ENCODE results near the gene BRCA1.
A peak's percentile ranks its signal among the peaks of the same experiment; 100 is the strongest.

Gene BRCA1

GRCh38 chr17:43028221-43028861 lies 96.8 kb downstream of the BRCA1 start:
- H3K36me3 Mint-ChIP-seq (ENCODE audit: low read depth), result no peaks in the 10 kb centered on the region
- H3K27ac Mint-ChIP-seq, result no peak overlapping the region
- peaks cover 11% of the 10 kb centered on the region for H3K27me3 Mint-ChIP-seq (ENCODE audit: low read depth)
- H3K4me1 Mint-ChIP-seq (ENCODE audit: low read depth), result peaks cover 7% of the 10 kb centered on the region
- H3K4me3 Mint-ChIP-seq, result no peak overlapping the region
- H3K9me3 Mint-ChIP-seq, result no peaks in the 10 kb centered on the region

GRCh38 chr17:43027091-43028032 lies 97.8 kb downstream of the BRCA1 start:
- peaks cover 7% of the 10 kb centered on the region for H3K4me1 Mint-ChIP-seq (ENCODE audit: low read depth)
- peaks cover 11% of the 10 kb centered on the region for H3K27me3 Mint-ChIP-seq (ENCODE audit: low read depth)
- no peaks in the 10 kb centered on the region for H3K9me3 Mint-ChIP-seq
- H3K27ac Mint-ChIP-seq, result no peak overlapping the region
- no peaks in the 10 kb centered on the region for H3K36me3 Mint-ChIP-seq (ENCODE audit: low read depth)
- no peak overlapping the region for H3K4me3 Mint-ChIP-seq

- Mint-ChIP-seq H3K9me3 (no peaks in the 10 kb centered on the region), H3K4me3 (peak overlapping the region; percentile 35), H3K27ac (no peak overlapping the region), H3K36me3 (ENCODE audit: low read depth) (no peaks in the 10 kb centered on the region), H3K4me1 (ENCODE audit: low read depth) (peaks cover 7% of the 10 kb centered on the region), H3K27me3 (ENCODE audit: low read depth) (peaks cover 11% of the 10 kb centered on the region)
Observed at GRCh38 chr17:43026595-43026994, 98.6 kb downstream of the BRCA1 start.

- Mint-ChIP-seq H3K36me3 (ENCODE audit: low read depth) (no peaks in the 10 kb centered on the region), H3K4me1 (ENCODE audit: low read depth) (peaks cover 8% of the 10 kb centered on the region), H3K9me3 (no peaks in the 10 kb centered on the region), H3K27me3 (ENCODE audit: low read depth) (peaks cover 11% of the 10 kb centered on the region), H3K27ac (no peak overlapping the region), H3K4me3 (peak overlapping the region; percentile 75)
Observed at GRCh38 chr17:43025766-43026537, 99.2 kb downstream of the BRCA1 start.

DNA sequence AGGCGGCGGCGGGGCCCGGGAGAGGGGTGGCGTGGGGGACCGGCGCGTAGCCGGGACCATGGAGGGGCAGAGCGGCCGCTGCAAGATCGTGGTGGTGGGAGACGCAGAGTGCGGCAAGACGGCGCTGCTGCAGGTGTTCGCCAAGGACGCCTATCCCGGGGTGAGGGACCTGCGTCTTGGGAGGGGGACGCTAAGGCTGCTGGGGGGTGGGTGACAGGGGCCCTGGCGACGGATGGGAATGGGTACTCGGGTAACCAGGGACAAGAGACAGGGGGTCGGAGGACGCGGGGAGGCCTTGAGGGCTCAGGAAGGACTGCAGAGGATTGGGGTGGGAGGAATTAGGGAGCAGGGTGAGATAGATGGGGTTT lies 99.9 kb downstream of the BRCA1 start:
- Mint-ChIP-seq H3K27me3 (ENCODE audit: low read depth) (peaks cover 11% of the 10 kb centered on the region), H3K9me3 (no peaks in the 10 kb centered on the region)

GRCh38 chr17:43024407-43025289 lies 100.5 kb downstream of the BRCA1 start, which contains the start of gene RND2:
TSS of gene RND2 (plus strand) at chr17:43025231. CDS start at chr17:43025348, 117 bp downstream.
- H3K4me1 Mint-ChIP-seq (ENCODE audit: low read depth), result peaks cover 8% of the 10 kb centered on the region
- no peaks in the 10 kb centered on the region for H3K36me3 Mint-ChIP-seq (ENCODE audit: low read depth)
- H3K27ac Mint-ChIP-seq, result peak within 1 kb of the TSS; percentile 67
- H3K27me3 Mint-ChIP-seq (ENCODE audit: low read depth), result peaks cover 12% of the 10 kb centered on the region
- H3K4me3 Mint-ChIP-seq, result peak within 1 kb of the TSS; percentile 86
- no peaks in the 10 kb centered on the region for H3K9me3 Mint-ChIP-seq

More for the DNA sequence above, 99.9 kb downstream of the BRCA1 start:
- Mint-ChIP-seq H3K4me1 (ENCODE audit: low read depth) (peaks cover 8% of the 10 kb centered on the region), H3K4me3 (peak overlapping the region; percentile 75), H3K27ac (no peak overlapping the region), H3K36me3 (ENCODE audit: low read depth) (no peaks in the 10 kb centered on the region)

GRCh38 chr17:43021741-43022512 lies 103.2 kb downstream of the BRCA1 start, which contains the start of gene VAT1:
TSS of gene VAT1 (minus strand) at chr17:43022385. CDS start at chr17:43022322, 63 bp downstream.
- H3K4me3 Mint-ChIP-seq, result peak within 1 kb of the TSS; percentile 81
- peaks cover 18% of the 10 kb centered on the region for H3K4me1 Mint-ChIP-seq (ENCODE audit: low read depth)
- no peaks in the 10 kb centered on the region for H3K36me3 Mint-ChIP-seq (ENCODE audit: low read depth)
- peaks cover 16% of the 10 kb centered on the region for H3K27me3 Mint-ChIP-seq (ENCODE audit: low read depth)
- peak within 1 kb of the TSS; percentile 45 for H3K27ac Mint-ChIP-seq
- no peaks in the 10 kb centered on the region for H3K9me3 Mint-ChIP-seq

DNA sequence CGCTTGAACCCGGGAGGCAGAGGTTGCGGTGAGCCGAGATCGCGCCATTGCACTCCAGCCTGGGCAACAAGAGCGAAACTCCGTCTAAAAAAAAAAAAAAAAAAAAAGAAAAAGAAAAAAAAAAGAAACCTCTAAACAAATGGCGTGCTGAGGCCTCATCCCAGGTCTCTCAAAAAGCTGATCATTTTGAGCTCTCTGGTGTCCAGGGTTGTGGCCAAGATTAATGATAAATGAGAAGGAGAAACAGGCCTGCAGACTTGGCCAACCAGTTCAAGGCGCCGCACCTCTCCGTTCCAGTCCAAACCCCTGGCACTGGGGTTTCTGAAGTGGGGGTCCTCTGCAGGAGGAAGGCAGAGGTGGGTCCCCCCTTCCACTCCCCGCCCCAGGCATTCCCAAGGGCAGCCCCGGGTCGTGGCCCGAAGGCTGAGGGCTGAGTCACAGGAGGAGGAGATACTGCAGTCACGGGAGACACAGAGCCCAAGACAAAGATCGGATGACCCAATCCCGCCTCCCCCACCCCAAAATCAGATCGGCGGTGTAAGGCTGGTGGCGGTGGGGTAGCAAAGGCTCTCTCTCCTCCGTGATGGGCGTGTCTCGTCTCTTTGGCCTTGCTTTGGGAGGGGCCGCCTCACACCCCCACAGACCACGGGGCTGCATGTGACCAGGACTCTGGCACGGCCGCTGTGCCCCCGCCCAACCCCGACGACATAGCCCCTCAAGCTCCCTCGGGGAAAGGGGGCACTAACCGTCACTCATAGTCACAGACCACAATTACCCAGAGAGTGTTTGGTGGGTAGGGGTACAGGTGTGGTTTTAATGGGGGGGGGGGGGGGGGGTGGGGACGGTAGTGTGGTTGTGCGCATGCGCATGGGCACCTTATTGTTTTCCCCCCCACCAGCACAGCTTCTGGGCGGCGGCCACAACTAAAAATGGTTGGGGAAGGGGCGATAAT lies 104.1 kb downstream of the BRCA1 start:
- Mint-ChIP-seq H3K4me1 (ENCODE audit: low read depth) (peaks cover 18% of the 10 kb centered on the region), H3K27me3 (ENCODE audit: low read depth) (peaks cover 16% of the 10 kb centered on the region), H3K36me3 (ENCODE audit: low read depth) (peaks cover under 1% of the 10 kb centered on the region), H3K4me3 (peak overlapping the region; percentile 81), H3K9me3 (no peaks in the 10 kb centered on the region), H3K27ac (no peak overlapping the region)

DNA sequence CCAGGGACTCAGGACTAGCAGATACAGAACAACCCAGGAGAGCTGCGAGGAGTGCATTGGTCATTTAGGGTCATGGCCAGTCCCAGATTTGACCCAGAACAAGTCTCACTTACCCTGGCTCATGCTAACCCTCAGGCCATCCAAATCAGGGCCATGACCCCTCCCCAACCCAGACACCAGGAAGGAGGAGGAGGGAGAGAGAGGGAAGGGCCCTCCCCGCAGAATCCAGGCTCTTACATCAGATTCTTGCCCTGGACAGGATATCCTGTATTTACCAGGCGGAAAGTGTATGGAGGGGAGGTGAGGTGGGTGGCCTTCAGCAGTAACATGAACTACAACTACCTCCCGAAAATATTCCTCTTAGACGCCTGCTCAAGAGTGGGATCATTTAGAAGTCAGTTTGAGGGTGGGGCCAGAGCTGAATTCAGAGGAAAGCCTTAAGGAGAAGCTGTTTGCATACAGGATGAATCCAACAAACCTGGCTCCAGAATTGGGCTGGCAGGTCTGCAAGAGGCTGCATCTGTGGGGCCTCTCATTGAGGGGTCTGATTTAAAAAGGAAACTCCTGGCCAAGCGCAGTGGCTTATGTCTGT lies 105.0 kb downstream of the BRCA1 start:
- Mint-ChIP-seq H3K27ac (no peak overlapping the region), H3K27me3 (ENCODE audit: low read depth) (peaks cover 13% of the 10 kb centered on the region), H3K4me1 (ENCODE audit: low read depth) (peaks cover 18% of the 10 kb centered on the region), H3K4me3 (peak overlapping the region; percentile 28), H3K9me3 (no peaks in the 10 kb centered on the region), H3K36me3 (ENCODE audit: low read depth) (peaks cover 5% of the 10 kb centered on the region)

DNA sequence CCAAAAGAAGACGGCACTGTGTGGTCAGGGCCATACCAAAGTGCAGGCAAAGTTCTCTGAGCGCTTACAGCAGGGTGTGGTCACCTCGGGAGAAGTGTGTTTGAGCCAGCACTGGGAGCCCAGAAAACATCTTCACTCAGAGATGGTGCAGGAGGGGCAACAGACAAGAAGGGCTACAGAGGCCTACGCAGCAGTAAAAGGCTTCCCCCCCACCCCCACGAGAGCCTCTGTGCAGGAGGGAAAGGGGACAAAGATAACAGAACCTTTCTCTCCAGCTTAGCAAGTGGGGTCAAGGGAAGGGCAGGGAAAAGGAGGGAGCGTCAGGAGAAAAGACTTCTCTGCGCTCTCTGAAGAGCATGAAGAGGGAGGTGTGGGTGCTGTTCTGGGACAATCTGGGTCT lies 105.7 kb downstream of the BRCA1 start:
- peaks cover 7% of the 10 kb centered on the region for H3K27me3 Mint-ChIP-seq (ENCODE audit: low read depth)
- H3K27ac Mint-ChIP-seq, result no peak overlapping the region
- H3K4me1 Mint-ChIP-seq (ENCODE audit: low read depth), result peaks cover 18% of the 10 kb centered on the region
- no peaks in the 10 kb centered on the region for H3K9me3 Mint-ChIP-seq
- H3K4me3 Mint-ChIP-seq, result peak overlapping the region; percentile 26
- peaks cover 9% of the 10 kb centered on the region for H3K36me3 Mint-ChIP-seq (ENCODE audit: low read depth)

GRCh38 chr17:43018932-43019331 lies 106.2 kb downstream of the BRCA1 start:
- no peak overlapping the region for H3K27ac Mint-ChIP-seq
- H3K36me3 Mint-ChIP-seq (ENCODE audit: low read depth), result peaks cover 9% of the 10 kb centered on the region
- no peak overlapping the region for H3K4me3 Mint-ChIP-seq
- peaks cover 4% of the 10 kb centered on the region for H3K27me3 Mint-ChIP-seq (ENCODE audit: low read depth)
- H3K9me3 Mint-ChIP-seq, result no peaks in the 10 kb centered on the region
- H3K4me1 Mint-ChIP-seq (ENCODE audit: low read depth), result peaks cover 16% of the 10 kb centered on the region
